ENCODE data around the gene EAPP.
"Not testable (repeated sequence)": the region's sequence is repeated elsewhere in the genome, so short reads cannot be mapped to it uniquely, and the experiment has no call there.

Gene EAPP, protein sequence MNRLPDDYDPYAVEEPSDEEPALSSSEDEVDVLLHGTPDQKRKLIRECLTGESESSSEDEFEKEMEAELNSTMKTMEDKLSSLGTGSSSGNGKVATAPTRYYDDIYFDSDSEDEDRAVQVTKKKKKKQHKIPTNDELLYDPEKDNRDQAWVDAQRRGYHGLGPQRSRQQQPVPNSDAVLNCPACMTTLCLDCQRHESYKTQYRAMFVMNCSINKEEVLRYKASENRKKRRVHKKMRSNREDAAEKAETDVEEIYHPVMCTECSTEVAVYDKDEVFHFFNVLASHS

DNA sequence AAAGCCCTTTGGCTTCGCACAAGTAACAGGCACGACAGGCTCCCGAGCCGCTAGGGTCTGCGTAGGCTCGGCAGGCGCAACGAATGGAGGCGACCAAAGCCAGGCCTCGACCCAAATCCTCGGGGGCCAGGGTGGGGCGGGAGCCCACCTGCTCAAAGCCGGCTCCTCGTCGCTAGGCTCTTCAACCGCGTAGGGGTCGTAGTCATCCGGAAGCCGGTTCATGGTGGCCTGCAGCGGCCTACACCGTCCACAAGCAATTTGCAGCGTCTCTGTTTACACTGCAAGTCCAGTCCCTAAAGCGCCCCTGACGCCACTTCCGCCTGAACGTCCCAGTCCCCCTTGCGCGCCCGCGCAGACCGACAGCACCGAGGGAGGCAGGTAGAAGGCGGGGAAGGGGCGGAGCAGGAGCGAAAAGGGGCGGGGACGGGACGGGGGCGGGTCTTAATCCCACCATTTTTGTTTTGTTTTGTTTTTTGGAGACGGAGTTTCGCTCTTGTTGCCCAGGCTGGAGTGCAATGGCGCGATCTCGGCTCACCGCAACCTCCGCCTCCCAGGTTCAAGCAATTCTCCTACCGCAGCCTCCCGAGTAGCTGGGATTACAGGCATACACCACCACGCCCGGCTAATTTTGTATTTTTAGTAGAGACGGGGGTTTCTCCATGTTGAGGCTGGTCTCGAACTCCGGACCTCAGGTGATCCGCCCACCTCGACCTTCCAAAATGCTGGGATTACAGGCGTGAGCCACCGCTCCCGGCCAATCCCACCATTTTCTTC, at the start of gene EAPP:
Gene EAPP (minus strand): TSS at position 295 of the 774 bp plus-strand sequence. CDS start 73 bp downstream, at position 222.
- peak within 1 kb of the TSS; percentile 97 for H3K4me3 ChIP-seq (ENCODE audit: low read depth, low read length)

DNA sequence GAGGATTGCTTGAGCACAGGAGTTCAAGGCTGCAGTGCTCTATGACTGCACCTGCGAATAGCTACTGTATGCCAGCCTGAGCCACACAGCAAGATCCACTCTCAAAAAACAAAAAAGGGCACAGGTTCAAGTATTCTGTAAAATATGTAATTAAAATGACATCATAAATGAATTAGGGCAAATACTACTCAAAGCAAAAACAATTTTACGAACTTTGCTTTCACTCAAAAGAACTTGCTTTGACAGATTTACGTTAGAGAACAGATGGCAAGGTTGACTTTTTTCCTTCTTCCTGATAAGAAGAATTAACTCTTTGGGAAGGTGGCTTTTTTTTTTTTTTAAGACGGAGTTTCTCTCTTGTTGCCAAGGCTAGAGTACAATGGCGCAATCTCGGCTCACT, 44.0 kb upstream of the EAPP start:
- H3K4me3 ChIP-seq (ENCODE audit: low read depth, low read length) = no peak overlapping the region

- H3K4me3 ChIP-seq (ENCODE audit: low read depth, low read length) = no peak overlapping the region
Observed at GRCh38 chr14:34582117-34582680, 42.7 kb upstream of the EAPP start.

GRCh38 chr14:34580381-34580780, 40.9 kb upstream of the EAPP start:
- no peak overlapping the region for H3K4me3 ChIP-seq (ENCODE audit: low read depth, low read length)

DNA sequence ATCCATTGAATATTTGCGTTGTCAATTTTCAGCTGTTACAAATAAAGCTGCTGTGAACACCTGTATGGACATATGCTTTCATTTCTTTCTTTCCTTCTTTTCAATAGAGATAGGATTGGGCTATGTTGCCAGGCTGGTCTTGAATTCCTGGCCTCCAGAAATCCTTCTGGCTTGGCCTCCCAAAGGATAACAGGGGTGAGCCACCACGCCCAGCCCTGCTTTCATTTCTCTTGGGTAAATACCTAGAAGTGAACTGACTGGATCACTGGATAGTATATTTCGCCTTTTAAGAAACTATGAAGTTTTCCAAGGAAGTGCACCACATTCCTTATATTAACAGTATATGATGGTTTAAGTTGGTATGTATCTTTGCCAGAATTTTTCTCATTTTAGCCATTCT, 32.3 kb upstream of the EAPP start:
- no peak overlapping the region for H3K4me3 ChIP-seq (ENCODE audit: low read depth, low read length)

GRCh38 chr14:34569750-34570149, 30.2 kb upstream of the EAPP start:
- no peak overlapping the region for H3K4me3 ChIP-seq (ENCODE audit: low read depth, low read length)

GRCh38 chr14:34568803-34569202, 29.3 kb upstream of the EAPP start:
- H3K4me3 ChIP-seq (ENCODE audit: low read depth, low read length) = no peak overlapping the region

- no peak overlapping the region for H3K4me3 ChIP-seq (ENCODE audit: low read depth, low read length)
Observed at GRCh38 chr14:34562776-34563150, 23.3 kb upstream of the EAPP start.

GRCh38 chr14:34562037-34562775, 22.7 kb upstream of the EAPP start:
- H3K4me3 ChIP-seq (ENCODE audit: low read depth, low read length) = not testable (repeated sequence)

GRCh38 chr14:34556498-34556829, 17.0 kb upstream of the EAPP start:
- not testable (repeated sequence) for H3K4me3 ChIP-seq (ENCODE audit: low read depth, low read length)

GRCh38 chr14:34555583-34556497, 16.3 kb upstream of the EAPP start:
- H3K4me3 ChIP-seq (ENCODE audit: low read depth, low read length) = not testable (repeated sequence)

GRCh38 chr14:34554540-34555250, 15.2 kb upstream of the EAPP start:
- no peak overlapping the region for H3K4me3 ChIP-seq (ENCODE audit: low read depth, low read length)

DNA sequence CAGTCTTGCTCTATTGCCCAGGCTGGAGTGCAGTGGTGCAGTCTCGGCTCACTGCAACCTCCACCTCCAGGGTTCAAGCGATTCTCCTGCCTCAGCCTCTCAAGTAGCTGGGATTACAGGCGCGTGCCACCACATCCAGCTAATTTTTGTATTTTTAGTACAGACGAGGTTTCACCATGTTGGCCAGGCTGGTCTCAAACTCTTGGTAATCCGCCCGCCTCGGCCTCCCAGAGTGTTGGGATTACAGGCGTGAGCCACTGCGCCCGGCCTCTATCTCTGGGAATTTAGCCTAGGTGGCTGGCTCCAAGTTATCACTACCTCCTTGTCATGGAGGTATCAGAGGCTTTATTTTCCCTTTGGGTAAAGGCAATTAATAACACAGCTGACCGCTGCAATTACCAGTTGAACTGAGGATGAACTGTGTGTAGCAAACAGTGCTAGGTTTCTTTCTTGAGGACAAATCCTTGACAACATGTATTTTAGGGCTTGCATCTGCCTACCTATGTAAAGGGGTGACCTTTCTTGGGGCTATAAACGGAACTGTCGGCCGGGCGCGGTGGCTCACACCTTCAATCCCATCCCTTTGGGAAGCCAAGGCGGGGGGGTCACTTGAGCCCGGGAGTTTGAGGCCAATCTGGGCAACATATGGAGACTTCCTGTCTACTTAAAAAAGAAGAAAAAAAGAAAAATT, 9.9 kb upstream of the EAPP start:
- H3K4me3 ChIP-seq (ENCODE audit: low read depth, low read length) = not testable (repeated sequence)

DNA sequence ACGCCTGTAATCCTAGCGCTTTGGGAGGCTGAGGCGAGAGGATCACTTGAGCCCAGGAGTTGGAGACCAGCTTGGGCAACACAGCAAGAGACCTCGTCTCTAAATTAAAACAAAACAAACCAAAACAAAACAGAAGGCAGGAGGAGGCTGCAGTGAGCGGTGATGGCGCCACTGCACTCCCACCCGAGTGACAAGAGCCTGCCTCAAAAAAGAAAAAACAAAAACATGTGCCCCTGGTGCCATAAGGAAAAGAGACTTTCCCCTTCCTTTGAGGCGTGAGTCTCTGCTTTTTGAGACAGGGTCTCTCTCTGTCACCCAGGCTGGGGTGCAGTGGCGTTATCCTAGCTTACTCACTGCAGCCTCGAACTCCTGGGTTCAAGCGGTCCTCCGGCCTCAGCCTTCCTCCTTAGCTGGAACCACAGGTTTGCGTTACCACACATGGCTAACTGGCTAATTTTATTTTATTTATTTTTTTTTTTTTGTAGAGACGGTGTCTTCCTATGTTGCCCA, 9.0 kb upstream of the EAPP start:
- no peak overlapping the region for H3K4me3 ChIP-seq (ENCODE audit: low read depth, low read length)

GRCh38 chr14:34547136-34547520, 7.6 kb upstream of the EAPP start:
- not testable (repeated sequence) for H3K4me3 ChIP-seq (ENCODE audit: low read depth, low read length)

GRCh38 chr14:34546272-34547135, 7.0 kb upstream of the EAPP start:
- not testable (repeated sequence) for H3K4me3 ChIP-seq (ENCODE audit: low read depth, low read length)

GRCh38 chr14:34540181-34541059, 919 bp upstream of the EAPP start:
- not testable (repeated sequence) for H3K4me3 ChIP-seq (ENCODE audit: low read depth, low read length)
